Muscle of back (tissue), 13 donors: ENCODE data around the gene LSS. TPM values are rescaled to one million over a fixed set of nuclear protein-coding genes. Genes with fewer than 3 reads are reported as not detected.

ENCODE experiments used
- DNase-seq, 3 donors: peaks; one replicate each; pipeline versions ENCODE4 v3.0.0 to v3.0.0-alpha.2; 2013
- long read RNA-seq, 9 donors: transcript quantifications; one replicate each; lab custom pipeline, GENCODE V29; 2026
- polyA plus RNA-seq, 10 donors: library from polyadenylated mRNA; unstranded; fragments of 120-200 nt; gene quantifications; one replicate each; pipeline ENCODE4 v1.2.1, GENCODE V29; 2013; ENCODE audit not compliant: insufficient read length in 10 of 10

Gene LSS
- 10 to 100 TPM; 22.0 to 47.1 (median 35.1) TPM for polyA plus RNA-seq
- long read RNA-seq, donor 1 = 0 reads
- long read RNA-seq, donor 2, partial matches to known transcripts = 0 of 2 reads
- long read RNA-seq, donor 2, other reads (novel, unspliced or antisense) = 0 of 2 reads
- long read RNA-seq, donor 3 = 0 reads
- long read RNA-seq, donor 4, partial matches to known transcripts = 0 of 3 reads
- long read RNA-seq, donor 4, other reads (novel, unspliced or antisense) = 0 of 3 reads
- long read RNA-seq, donor 5, partial matches to known transcripts = 0 of 1 reads
- long read RNA-seq, donor 5, other reads (novel, unspliced or antisense) = 0 of 1 reads
- long read RNA-seq, donor 6, full-length matches to known transcripts = 2 of 2 reads
- long read RNA-seq, donor 6, partial matches to known transcripts = 0 of 2 reads
- long read RNA-seq, donor 6, other reads (novel, unspliced or antisense) = 0 of 2 reads
- long read RNA-seq, donor 7, full-length matches to known transcripts = 3 of 3 reads
- long read RNA-seq, donor 7, partial matches to known transcripts = 0 of 3 reads
- long read RNA-seq, donor 7, other reads (novel, unspliced or antisense) = 0 of 3 reads
- long read RNA-seq, donor 8, full-length matches to known transcripts = 5 of 10 reads
- long read RNA-seq, donor 8, partial matches to known transcripts = 5 of 10 reads
- long read RNA-seq, donor 8, other reads (novel, unspliced or antisense) = 0 of 10 reads
- long read RNA-seq, donor 9 = 0 reads

GRCh38 chr21:46228345-46229051, at the start of gene LSS:
Gene LSS, minus strand, starts transcription at chr21:46228774. Its CDS starts 29 bp downstream, at chr21:46228745.
- DNase-seq = peak; percentile 95 to 97 (median 96)

- no peak for DNase-seq
These were observed 46.3 kb upstream of the LSS start for GRCh38 chr21:46274797-46275390.

DNA sequence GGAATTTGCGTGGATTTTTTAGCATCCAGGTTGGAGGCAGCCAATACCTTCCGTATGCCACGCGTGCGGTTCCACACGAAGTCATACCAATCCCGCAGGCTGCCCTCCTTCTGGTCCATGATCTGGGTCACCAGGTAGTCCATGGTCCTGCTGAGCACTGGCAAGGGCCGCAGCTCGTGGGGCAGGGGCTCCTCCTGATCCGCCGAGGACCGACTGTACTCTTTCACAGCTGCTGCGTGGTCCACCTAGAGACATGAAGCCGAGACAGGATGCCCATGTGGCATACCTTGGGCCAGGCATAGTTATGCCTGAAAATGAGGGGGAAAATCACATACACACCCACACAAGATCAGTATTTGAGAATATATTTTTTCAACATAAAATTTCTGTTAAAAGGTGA, 44.8 kb upstream of the LSS start:
- no peak for DNase-seq

DNA sequence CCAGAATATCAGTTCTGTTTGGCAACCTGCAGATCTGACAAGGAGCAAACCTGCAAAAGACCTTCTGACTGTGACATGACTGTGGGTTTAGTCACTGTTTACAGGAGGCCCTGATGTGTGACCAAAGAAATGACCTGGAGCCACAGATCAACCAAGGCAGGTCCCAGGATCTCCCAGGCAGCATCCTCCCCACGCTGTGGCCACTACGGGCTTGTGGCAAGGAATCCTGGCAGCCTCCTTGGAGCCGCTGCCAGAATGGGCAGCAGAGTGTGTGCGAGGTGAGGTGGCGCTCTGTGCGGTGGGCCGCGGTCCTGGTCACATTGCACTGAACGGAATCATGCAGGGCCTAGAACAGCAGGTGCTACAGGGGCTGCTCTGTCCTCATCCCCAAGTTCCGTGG, 40.9 kb upstream of the LSS start:
- DNase-seq = no peak

DNA sequence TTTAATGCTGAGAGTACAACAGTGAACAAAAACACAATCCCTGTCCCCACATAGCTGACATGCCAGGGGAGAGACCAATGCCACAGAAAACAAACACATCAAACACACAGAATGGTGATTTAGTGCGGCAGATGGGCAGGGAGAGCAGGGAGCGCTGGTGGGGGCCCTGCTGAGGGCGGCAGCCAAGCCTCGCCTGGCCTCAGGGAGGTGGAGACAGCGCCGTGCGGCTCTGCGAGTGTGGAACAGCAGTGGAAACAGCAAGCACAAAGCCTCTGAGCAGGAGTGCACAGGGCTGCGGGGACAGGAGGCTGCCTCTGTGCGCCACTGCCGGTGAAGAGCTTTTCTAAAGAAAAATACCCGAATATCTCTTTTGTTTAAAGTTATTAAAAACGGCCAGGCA, 39.8 kb upstream of the LSS start:
- DNase-seq = no peak

GRCh38 chr21:46266946-46267345, 38.4 kb upstream of the LSS start:
- no peak for DNase-seq

DNA sequence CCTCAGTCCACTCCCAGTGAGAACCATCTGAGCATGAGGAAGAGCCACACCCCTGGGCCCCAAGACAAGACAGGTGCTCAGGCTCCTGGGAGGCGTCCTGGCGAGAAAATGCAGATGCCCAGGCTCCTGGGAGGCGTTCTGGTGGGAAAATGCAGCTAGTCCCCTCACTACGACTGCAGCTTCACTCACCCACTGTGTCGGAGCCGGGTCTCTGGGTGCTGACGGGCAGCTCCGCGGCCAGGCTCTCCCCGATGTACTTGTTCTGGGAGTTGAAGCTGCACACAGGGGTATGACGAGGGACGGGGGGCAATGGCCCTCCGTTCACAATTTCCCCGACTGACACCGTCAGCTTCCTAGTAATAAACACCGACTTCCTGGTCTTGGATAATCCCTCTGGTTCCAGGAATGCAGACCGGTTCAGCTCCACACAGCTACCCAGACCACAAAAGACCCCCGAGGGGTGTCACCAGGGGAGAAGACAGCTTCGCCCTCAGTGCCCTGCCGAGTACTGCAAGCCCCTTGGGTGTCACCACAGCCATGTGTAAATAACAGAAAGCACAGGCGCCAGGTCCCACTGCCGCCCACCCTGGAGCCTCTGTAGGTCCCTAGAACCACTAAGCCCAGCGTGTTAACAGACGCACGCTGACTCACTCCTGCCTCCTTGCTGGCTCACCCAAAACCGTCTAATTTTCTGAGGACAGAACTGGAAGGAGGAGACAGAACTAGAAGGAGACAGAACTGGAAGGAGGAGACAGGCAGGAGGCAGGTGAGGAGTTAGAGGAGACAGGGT, 37.4 kb upstream of the LSS start:
- no peak for DNase-seq

- DNase-seq = no peak
These were observed 36.1 kb upstream of the LSS start for GRCh38 chr21:46264690-46265144.

DNA sequence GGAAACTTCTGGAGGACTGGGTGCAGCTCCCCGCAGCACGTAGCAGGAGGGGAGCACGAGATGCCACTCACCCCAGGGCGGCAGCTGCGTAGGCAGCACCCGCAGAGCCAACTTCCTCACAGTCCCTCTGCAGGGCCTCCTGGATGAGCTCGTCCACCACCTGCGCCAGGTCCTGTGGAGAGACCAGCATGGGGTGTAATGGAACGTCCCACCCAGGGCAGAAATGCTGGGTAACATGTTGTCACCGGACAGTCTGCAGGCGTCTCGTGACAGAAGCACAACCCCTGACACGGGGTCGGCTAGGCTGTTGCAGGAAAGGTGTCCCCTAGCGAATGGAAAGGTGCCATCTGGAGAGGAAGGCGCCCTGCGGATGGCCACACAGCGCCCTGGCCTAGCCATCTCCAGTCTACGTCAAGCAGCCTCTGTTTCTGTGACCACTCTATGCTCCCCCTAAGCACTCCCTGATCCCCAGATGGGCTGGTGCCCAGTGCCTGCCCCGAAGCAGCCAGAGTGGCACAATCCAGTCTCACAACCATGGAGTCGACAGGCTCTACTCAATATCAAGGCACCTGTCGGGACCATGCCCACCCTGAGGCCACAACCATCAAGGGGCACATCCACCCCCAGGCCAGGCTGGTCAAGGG, 35.6 kb upstream of the LSS start:
- DNase-seq = no peak

GRCh38 chr21:46256501-46256994, 28.0 kb upstream of the LSS start:
- DNase-seq = no peak

DNA sequence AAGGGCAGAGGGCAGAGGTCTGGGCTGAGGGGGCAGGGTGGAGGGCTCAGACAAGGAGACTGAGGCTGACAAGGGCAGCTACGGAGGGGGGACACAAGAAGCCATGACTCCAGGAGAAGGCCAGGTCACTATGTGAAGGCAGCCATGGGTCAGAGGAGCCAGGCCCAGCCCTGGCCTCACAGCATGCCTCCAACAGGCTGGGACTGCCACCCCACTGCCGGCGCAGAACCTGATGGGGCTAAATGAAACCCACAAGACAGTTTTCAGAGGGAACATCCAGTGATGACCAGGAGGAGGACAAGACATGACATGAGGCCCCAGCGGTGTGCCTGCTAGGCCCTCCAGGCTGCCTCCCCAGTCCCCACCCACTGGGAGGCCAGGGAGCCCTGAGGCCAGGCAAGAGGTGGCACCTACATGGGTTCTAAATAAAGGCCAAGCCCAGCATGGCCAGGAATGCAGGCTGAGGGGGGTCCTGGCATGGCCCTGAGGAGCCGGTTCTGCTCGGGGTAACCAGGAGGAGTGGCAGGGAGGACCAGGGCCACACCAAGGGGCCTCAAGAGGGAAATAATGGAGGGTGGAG, 27.3 kb upstream of the LSS start:
- DNase-seq = no peak

DNA sequence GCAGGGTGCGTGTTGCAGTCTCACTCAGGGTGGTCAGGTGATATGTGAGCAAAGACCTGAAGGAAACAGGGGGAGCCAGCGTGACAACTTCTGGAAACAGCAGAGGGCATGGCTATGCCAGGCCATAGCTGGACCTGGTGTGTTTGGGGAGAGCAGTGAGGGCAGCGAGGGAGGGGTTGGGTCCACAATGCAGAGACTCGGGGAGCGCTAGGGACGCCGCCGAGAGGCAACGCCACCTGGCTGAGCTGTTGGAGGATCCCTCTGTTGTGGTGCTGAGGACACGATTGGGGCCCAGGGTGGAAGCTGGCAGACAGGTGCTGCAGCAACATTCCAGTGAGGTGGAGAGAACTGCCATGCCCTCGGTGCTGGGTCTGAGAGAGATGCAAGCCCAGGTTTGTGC, 26.6 kb upstream of the LSS start:
- DNase-seq = no peak

- DNase-seq = no peak
These were observed 25.8 kb upstream of the LSS start for GRCh38 chr21:46254208-46254975.

- no peak for DNase-seq
These were observed 25.1 kb upstream of the LSS start for GRCh38 chr21:46253610-46254124.

- no peak for DNase-seq
These were observed 24.3 kb upstream of the LSS start for GRCh38 chr21:46252840-46253239.

GRCh38 chr21:46250146-46250725, 21.7 kb upstream of the LSS start:
- no peak for DNase-seq

GRCh38 chr21:46248827-46249226, 20.3 kb upstream of the LSS start:
- no peak for DNase-seq

- DNase-seq = no peak
These were observed 19.8 kb upstream of the LSS start for GRCh38 chr21:46248422-46248782.
